TTC549 (cell line): ENCODE data around the gene BLID.

Experiments
- FAIRE-seq: peaks from 2 replicates; lab custom pipeline; 2012; peaks lifted over from hg19 to GRCh38; lab: Jason Lieb, UNC

The BLID gene

DNA sequence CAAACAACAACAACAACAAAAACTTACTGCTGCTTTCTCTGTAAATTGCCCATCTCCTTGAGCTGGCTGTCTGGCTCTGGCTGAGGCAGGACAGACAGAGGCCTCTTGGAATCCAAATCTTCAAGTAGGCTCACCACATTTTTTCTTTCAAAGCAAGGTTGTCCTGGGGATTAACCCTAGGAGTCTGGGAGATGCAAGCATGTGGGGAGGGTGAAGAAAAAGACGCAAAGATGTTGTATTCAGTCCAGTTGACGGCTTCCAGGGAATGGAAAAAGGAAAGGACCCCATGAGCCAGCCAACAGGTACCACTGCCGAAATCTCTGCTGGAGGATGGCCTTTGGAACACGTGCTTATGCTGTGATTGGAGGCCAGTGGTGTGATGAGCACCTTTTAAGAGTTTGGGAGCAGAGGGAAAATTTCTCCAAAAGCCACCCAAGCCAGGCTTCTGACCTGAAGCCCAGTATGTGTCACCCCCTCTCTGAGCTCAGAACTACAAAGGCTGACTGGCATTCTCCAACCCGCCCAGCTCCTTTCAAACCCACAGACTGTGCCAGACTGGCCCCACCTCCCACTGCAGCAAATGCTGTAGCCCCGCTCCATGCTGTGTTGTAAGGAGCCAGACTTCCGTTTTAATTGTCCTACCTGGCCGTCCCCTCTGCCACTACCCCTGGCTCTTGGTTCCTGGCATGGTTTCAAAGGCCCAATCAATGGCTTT, 10.8 kb downstream of the BLID start:
- no peak for FAIRE-seq

GRCh38 chr11:122104341-122104740, 11.7 kb downstream of the BLID start:
- no peak for FAIRE-seq

DNA sequence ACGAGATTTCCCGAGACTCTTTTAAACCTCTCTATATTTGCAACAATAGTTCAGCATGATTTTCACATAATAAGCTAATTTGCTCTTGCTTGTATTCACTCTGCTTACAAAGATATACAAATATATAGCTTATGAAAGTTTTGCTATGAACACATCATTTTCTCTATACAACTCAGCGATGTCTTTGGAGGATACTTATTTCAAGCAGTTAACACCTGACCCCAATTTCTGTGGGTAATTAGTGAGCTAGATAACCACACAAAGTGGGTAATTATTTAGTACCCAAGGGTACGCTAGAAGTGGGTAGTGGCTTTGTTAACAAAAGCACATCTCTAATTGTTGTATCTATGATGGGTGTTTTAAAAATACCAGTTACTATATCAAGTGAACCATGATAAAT, 12.3 kb downstream of the BLID start:
- no peak for FAIRE-seq

DNA sequence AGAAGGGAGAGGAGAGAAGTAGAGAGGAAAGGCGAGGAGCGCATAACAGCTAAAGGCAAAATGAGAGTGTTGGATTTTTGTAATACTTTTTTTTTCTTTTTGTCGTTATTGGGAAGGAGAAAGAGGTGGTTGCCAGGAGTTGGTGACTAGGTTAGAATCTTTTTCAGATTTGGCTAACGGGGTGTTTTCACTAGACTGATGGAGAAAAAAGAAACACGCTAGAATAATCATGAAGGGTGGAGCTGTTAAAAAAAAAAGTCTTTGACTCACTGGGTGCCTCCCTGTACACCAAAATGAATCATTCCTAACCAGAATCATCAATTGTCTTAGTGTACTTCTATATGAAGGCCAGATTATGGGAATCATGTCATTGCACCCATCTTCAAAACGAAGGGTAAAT, 12.7 kb downstream of the BLID start:
- no peak for FAIRE-seq

- FAIRE-seq: no peak
Observed at GRCh38 chr11:122102426-122102825, 13.6 kb downstream of the BLID start.

- no peak for FAIRE-seq
Observed at GRCh38 chr11:122101625-122102291, 14.3 kb downstream of the BLID start.

- no peak for FAIRE-seq
Observed at GRCh38 chr11:122100756-122101080, 15.3 kb downstream of the BLID start.

GRCh38 chr11:122100037-122100755, 15.8 kb downstream of the BLID start:
- FAIRE-seq: no peak

DNA sequence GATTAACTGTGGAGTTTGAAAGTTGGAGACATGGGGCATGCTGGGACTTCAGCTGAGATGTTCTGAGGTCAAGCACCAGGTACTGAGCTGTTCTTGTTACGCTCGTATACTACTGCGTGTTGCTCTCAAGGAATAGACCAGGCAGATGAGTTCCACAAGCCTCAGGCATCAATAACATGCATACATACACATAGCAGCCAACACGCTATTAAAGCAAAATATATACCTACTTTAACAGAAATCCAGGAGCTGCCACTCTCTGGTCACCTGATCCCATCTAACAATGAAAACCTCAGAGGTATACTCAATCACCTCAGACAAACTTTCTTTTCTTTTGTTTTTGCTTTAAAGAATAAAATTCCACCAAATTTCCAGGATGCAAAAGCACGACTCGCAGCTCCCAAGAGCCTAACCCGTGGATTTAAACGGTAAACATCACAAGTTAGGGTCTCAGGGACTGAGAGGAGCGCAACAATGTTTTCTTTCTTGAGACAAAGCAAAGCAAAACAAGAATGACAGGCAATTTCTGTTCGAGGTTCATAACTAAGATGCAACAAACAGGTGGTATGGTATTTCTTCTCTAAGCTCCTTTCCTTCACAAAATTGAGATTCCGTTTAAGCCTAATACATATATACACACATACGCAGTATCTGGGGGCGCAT, 16.5 kb downstream of the BLID start:
- FAIRE-seq: no peak

DNA sequence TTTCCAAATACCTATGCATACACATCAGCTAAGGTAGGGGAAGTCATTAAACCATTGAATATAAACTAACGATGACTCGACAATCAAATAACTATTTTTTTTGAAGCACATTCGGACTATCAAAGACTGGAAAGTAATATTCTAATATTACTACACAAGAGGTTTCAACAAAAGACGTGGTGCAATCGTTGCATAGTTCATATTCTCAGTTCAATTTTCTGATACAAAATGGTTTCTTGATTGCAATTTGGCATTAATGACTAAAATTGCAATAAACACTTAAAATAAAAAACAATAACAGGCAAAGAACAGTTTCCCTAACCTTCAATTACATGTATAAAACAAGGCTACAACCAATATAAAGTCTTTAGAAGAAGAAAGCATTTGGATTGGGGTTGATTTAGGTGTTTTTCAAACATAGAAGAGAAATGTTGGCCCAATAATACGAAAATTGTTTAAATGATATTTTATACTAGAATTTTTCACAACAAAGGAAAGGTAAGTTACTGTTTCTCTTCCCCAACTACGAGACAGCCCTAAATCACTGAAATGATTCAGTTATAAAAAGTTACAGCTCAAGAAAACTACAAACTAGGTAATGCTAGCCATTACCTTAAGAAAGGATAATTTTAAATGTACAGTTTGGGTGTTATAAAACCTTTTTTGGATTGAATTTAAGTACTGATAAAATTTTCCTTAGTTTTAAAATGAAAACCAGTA, 17.6 kb downstream of the BLID start:
- no peak for FAIRE-seq

DNA sequence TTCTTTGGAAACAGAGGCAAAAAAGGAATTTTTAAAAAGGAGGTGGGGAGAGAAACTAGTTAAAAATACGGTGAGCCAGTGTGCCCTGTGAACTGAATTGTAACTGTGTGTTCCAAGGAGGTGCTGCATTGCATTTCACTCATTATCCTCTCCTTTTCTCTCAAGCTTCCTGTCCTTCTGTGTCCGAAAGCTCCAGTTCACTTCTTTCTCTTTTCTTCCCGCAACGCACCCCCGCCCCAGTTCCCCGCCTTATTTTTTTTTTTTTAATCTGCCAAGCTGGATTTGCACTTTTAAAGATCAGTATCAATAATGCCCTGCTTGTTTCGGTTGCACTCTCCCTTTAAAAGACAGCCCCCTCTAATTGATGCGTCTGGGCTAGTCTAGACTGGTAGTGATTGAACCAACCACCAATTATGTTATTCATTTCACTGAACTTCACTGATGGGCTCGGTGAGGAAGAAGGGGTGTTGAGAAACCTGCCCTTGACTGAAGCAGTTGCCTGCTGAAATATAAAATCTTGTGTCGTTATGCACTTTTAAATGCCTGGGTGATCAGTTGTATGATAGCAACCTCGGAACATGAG, 18.5 kb downstream of the BLID start:
- no peak for FAIRE-seq

GRCh38 chr11:122096272-122097112, 19.5 kb downstream of the BLID start:
- no peak for FAIRE-seq

GRCh38 chr11:122095681-122096262, 20.2 kb downstream of the BLID start:
- no peak for FAIRE-seq

DNA sequence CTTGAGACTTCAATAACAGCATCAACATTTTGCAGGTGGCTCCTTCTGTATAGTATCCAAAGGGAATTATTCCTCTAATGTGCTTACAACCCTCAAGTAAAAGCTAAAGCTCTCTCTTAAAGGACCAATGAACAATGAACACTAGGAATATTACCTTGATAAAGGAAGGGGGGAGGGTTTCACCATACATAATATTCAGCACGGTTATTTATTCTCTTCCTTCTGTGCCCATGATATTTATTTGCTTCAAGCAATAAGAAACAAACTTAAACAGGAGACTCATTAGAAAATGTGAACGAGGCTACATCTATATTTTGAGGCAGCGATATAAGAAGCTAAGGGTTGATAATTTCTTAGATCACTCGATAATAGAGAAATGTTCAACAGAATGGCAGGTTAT, 21.2 kb downstream of the BLID start:
- FAIRE-seq: no peak

GRCh38 chr11:122093731-122094275, 22.2 kb downstream of the BLID start:
- FAIRE-seq: no peak

DNA sequence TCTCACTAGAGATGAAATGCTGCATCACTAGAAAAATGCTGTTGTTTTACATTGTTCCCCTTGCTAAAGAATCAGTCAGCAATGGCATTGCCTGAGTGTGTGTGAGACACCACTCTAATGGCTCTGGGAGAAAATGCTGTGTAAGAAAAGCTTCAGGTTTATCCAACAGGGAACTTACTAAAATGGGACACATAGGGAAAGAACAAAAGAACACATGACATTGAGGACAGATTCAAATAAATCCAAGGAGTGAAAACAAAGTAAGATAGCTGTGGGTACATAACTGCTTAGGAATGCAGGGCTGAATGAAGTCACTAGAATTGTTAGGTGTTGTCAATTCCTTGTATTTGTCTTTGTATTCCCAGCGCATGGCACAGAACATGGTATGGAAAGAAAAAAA, 24.2 kb downstream of the BLID start:
- FAIRE-seq: no peak

DNA sequence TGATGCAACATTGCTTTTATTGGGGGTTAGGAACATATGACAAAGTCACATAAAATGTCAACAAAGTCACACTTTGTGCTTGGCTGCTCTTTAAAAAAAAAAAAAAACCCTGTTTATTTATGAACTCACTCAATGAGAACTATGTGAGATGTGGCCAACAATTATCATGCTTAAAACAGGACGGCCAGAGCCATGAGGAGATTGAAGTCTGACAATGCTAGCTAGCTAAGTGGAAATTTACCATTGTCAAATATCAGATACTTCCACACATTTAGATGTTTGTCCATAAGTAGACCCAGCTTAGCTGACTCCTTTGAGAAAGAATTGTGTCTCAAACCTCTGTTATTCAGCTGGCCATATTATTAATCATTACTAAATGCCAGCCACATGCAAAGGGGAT, 26.9 kb downstream of the BLID start:
- no peak for FAIRE-seq

DNA sequence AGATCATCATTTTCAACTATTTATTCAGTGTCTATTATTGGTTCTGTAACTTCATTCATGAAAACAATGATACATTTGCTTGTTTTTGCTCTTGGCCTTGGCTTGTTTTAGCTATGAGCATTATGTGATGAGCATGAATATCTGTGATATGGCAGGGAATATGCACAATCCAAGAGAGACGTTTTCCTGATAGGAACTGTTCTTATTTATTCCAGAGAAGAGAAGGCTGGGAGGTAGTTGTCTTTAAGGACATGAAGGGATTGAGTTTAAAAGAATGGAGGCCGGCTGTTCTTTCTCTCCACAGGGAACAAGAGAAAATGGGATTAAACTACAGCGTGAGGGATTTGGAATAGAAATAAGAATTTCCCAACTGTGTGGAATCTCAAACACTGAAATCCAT, 30.3 kb downstream of the BLID start:
- no peak for FAIRE-seq

DNA sequence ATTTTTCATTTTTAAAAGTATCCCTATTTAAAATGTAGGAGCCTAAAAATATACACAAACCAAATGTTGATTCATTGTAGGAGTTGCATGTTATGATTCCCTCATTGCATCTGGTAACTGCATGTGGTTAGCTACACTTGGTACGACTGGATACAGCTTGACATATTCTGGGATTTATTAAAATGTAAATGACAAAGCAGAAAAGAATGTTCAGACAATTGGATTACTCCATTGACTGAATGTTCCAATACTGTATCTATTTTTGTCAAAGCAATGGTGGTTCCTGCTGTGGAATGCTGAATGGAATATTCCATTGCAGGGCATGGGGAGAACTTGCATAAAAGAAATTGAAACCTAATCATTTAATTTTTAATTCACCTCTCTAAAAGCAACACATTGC, 30.8 kb downstream of the BLID start:
- FAIRE-seq: no peak

GRCh38 chr11:122082205-122082604, 33.8 kb downstream of the BLID start:
- FAIRE-seq: no peak
